H1 (cell line): ENCODE results near the gene GBX1. TPM values are rescaled to one million over a fixed set of nuclear protein-coding genes. Genes with fewer than 3 reads are reported as not detected.

Experiments
- CTCF ChIA-PET: fragments of 300-600 bp; sonication (Branson Sonifier 250); formaldehyde crosslinking; loops from one replicate; lab custom pipeline; 2021; ENCODE audit not compliant: partially characterized antibody; lab: Charles Lee
- POLR2A ChIA-PET: fragments of 300-600 bp; sonication (Branson Sonifier 250); formaldehyde crosslinking; loops from one replicate; lab custom pipeline; 2021; ENCODE audit warnings: inconsistent platforms; ENCODE audit not compliant: partially characterized antibody; lab: Charles Lee
- DNase-seq, 2 experiments: peaks; one replicate each; pipeline versions ENCODE4 v3.0.0 to v3.0.0-alpha.2; 2010 to 2022; ENCODE audit warnings: low spot score in 2 of 2, low read depth in 1 of 2, mixed read lengths in 1 of 2
- FAIRE-seq: peaks from 2 replicates; lab custom pipeline; 2011; peaks lifted over from hg19 to GRCh38; lab: Jason Lieb, UNC
- H2AFZ ChIP-seq: 2 replicates; pipeline ENCODE4 v1.8.1; 2012; ENCODE audit warnings: low read length, inconsistent platforms
- H2AK5ac ChIP-seq: 2 replicates; pipeline ENCODE4 v1.6.1; 2013; ENCODE audit warnings: low read depth, low read length
- H2BK120ac ChIP-seq: replicated peaks from 2 replicates; pipeline ENCODE3; 2013; ENCODE audit warnings: low read depth, low read length, inconsistent platforms
- H2BK12ac ChIP-seq: 2 replicates; pipeline ENCODE4 v1.6.1; 2013; ENCODE audit warnings: low read depth, low read length
- H2BK15ac ChIP-seq: 2 replicates; pipeline ENCODE4 v1.6.1; 2013; ENCODE audit warnings: low read length
- H2BK20ac ChIP-seq: 2 replicates; pipeline ENCODE4 v1.6.1; 2013; ENCODE audit warnings: low read length
- H2BK5ac ChIP-seq: 2 replicates; pipeline ENCODE4 v1.6.1; 2013; ENCODE audit warnings: low read depth, low read length
- H3K14ac ChIP-seq: 2 replicates; pipeline ENCODE4 v1.6.1; 2013; ENCODE audit warnings: inconsistent platforms; ENCODE audit not compliant: insufficient read length
- H3K18ac ChIP-seq: 2 replicates; pipeline ENCODE4 v1.6.1; 2013; ENCODE audit warnings: low read length; ENCODE audit errors: extremely low read depth
- H3K23ac ChIP-seq: 2 replicates; pipeline ENCODE4 v1.6.1; 2013; ENCODE audit warnings: inconsistent platforms; ENCODE audit not compliant: insufficient read length
- H3K23me2 ChIP-seq: 2 replicates; pipeline ENCODE4 v1.6.1; 2013; ENCODE audit warnings: low read depth, low read length
- H3K27ac ChIP-seq: 2 replicates; pipeline ENCODE4 v1.6.1; 2011; ENCODE audit warnings: low read depth, low read length, inconsistent platforms
- H3K27me3 ChIP-seq, 4 experiments: replicated peaks in 1 of 4; 1 replicate in 1 of 4; 2 replicates in 3 of 4; pipeline versions ENCODE4 v1.6.1 to v1.8.1; 2011 to 2013; ENCODE audit warnings: low read length in 3 of 4, mild to moderate bottlenecking in 3 of 4, inconsistent platforms in 2 of 4, mixed read lengths in 2 of 4, moderate library complexity in 1 of 4; ENCODE audit not compliant: control insufficient read depth in 3 of 4, insufficient read depth in 3 of 4; ENCODE audit errors: extremely low read depth in 1 of 4
- H3K36me3 ChIP-seq, 4 experiments: 2 replicates each; pipeline versions ENCODE4 v1.6.1 to v1.8.1; 2011 to 2013; ENCODE audit warnings: mild to moderate bottlenecking in 4 of 4, low read length in 3 of 4, moderate library complexity in 2 of 4, control low read depth in 1 of 4, inconsistent platforms in 1 of 4; ENCODE audit not compliant: insufficient read depth in 4 of 4, control insufficient read depth in 2 of 4
- H3K4ac ChIP-seq: replicated peaks from 2 replicates; pipeline ENCODE3; 2013; ENCODE audit warnings: low read length, low read depth, mixed read lengths, inconsistent platforms; ENCODE audit not compliant: insufficient read length
- H3K4me1 ChIP-seq, 4 experiments: replicated peaks in 1 of 4; 1 replicate in 1 of 4; 2 replicates in 3 of 4; pipeline versions ENCODE4 v1.6.1 to v1.8.1; 2011 to 2013; ENCODE audit warnings: low read length in 3 of 4, inconsistent platforms in 2 of 4, mixed read lengths in 1 of 4; ENCODE audit not compliant: insufficient read depth in 4 of 4, control insufficient read depth in 3 of 4
- H3K4me2 ChIP-seq, 2 experiments: 2 replicates each; pipeline versions ENCODE4 v1.6.1 to v1.8.1; 2011 to 2013; ENCODE audit warnings: low read depth in 2 of 2, low read length in 2 of 2, control low read depth in 1 of 2, inconsistent platforms in 1 of 2, mild to moderate bottlenecking in 1 of 2; ENCODE audit not compliant: insufficient read depth in 1 of 2
- H3K4me3 ChIP-seq, 4 experiments: fragments of 200-600, 300-600 bp in 1 of 4; sonication (generic), shearing (Covaris generic), sonication (Bioruptor Twin) in 1 of 4; 2 replicates each; pipeline versions ENCODE4 v1.5.1 to v1.8.1; 2011 to 2016; ENCODE audit warnings: low read length in 4 of 4, low read depth in 3 of 4, control low read depth in 2 of 4, inconsistent platforms in 2 of 4, mild to moderate bottlenecking in 2 of 4, mixed read lengths in 1 of 4, moderate library complexity in 1 of 4; ENCODE audit not compliant: insufficient read depth in 2 of 4; ENCODE audit errors: extremely low read depth in 1 of 4
- H3K56ac ChIP-seq: replicated peaks from 2 replicates; pipeline ENCODE3; 2013; ENCODE audit warnings: low read depth, mild to moderate bottlenecking, mixed read lengths, low read length, inconsistent platforms; ENCODE audit not compliant: insufficient read length
- H3K79me1 ChIP-seq: 2 replicates; pipeline ENCODE4 v1.6.1; 2013; ENCODE audit warnings: low read depth, low read length, control low read depth
- H3K79me2 ChIP-seq, 2 experiments: 2 replicates each; pipeline versions ENCODE4 v1.6.1 to v1.8.1; 2012 to 2013; ENCODE audit warnings: low read length in 2 of 2, mild to moderate bottlenecking in 2 of 2, inconsistent platforms in 1 of 2; ENCODE audit not compliant: insufficient read depth in 2 of 2, control insufficient read depth in 1 of 2
- H3K9ac ChIP-seq, 4 experiments: replicated peaks in 1 of 4; 1 replicate in 1 of 4; 2 replicates in 3 of 4; pipeline versions ENCODE4 v1.6.1 to v1.8.1; 2011 to 2013; ENCODE audit warnings: low read depth in 3 of 4, low read length in 3 of 4, control low read depth in 2 of 4, mild to moderate bottlenecking in 2 of 4, moderate library complexity in 2 of 4, inconsistent platforms in 1 of 4; ENCODE audit errors: extremely low read depth in 1 of 4
- H3K9me3 ChIP-seq, 2 experiments: 2 replicates each; pipeline versions ENCODE4 v1.6.1 to v1.8.1; 2012 to 2013; ENCODE audit warnings: mild to moderate bottlenecking in 2 of 2, moderate library complexity in 2 of 2, control low read depth in 1 of 2, inconsistent platforms in 1 of 2, low read depth in 1 of 2, low read length in 1 of 2, mixed read lengths in 1 of 2; ENCODE audit not compliant: insufficient read depth in 2 of 2
- H4K20me1 ChIP-seq, 2 experiments: replicated peaks in 1 of 2; 2 replicates each; pipeline versions ENCODE3 to v1.8.1; 2011 to 2013; ENCODE audit warnings: inconsistent platforms in 2 of 2, low read length in 2 of 2, mild to moderate bottlenecking in 1 of 2; ENCODE audit not compliant: insufficient read depth in 2 of 2, control insufficient read depth in 1 of 2
- H4K5ac ChIP-seq: 2 replicates; pipeline ENCODE4 v1.6.1; 2013; ENCODE audit warnings: low read length, low read depth, mixed read lengths, inconsistent platforms; ENCODE audit not compliant: insufficient read length
- H4K8ac ChIP-seq: 2 replicates; pipeline ENCODE4 v1.8.0; 2013; ENCODE audit warnings: mild to moderate bottlenecking, moderate library complexity, low read length, inconsistent platforms; ENCODE audit not compliant: insufficient read depth; ENCODE audit errors: extremely low read depth
- H4K91ac ChIP-seq: replicated peaks from 2 replicates; pipeline ENCODE3; 2013; ENCODE audit warnings: low read length, mixed read lengths, inconsistent platforms; ENCODE audit not compliant: insufficient read length
- BCL11A ChIP-seq, 2 experiments: IDR thresholded peaks; one replicate each; pipeline ENCODE4 v1.6.1; 2011; ENCODE audit warnings: low read depth in 2 of 2, low read length in 2 of 2, mild to moderate bottlenecking in 2 of 2
- CBX8 ChIP-seq: fragments of 300-800, 300-1000 bp; sonication (generic); IDR thresholded peaks from 2 replicates; pipeline ENCODE4 v1.7.1; 2016; ENCODE audit warnings: low read depth, low read length, borderline replicate concordance
- CTBP2 ChIP-seq: IDR thresholded peaks from 2 replicates; pipeline ENCODE4 v1.7.0; 2011; ENCODE audit warnings: borderline replicate concordance, mild to moderate bottlenecking, moderate library complexity, mixed read lengths, low read length; ENCODE audit not compliant: insufficient read depth, insufficient read length
- GABPA ChIP-seq: IDR thresholded peaks from 2 replicates; pipeline ENCODE4 v1.6.1; 2011; ENCODE audit warnings: mild to moderate bottlenecking, low read length, moderate library complexity, borderline replicate concordance; ENCODE audit not compliant: insufficient read depth
- HDAC2 ChIP-seq, 2 experiments: fragments of 300-600 bp in 1 of 2; sonication (generic) in 1 of 2; IDR thresholded peaks; 2 replicates each; pipeline ENCODE4 v1.6.1; 2011 to 2012; ENCODE audit warnings: low read depth in 2 of 2, low read length in 2 of 2, mild to moderate bottlenecking in 2 of 2, moderate library complexity in 2 of 2, borderline replicate concordance in 1 of 2, inconsistent platforms in 1 of 2
- NANOG ChIP-seq: IDR thresholded peaks from 2 replicates; pipeline ENCODE4 v1.6.1; 2011; ENCODE audit warnings: low read length, low read depth, mild to moderate bottlenecking, inconsistent platforms; ENCODE audit not compliant: insufficient read depth, poor library complexity, severe bottlenecking
- POLR2A ChIP-seq, 2 experiments: IDR thresholded peaks; 1 replicate in 1 of 2; 2 replicates in 1 of 2; pipeline ENCODE4 v1.6.1; 2011; ENCODE audit warnings: low read depth in 2 of 2, low read length in 2 of 2, mild to moderate bottlenecking in 2 of 2; ENCODE audit errors: control extremely low read depth in 1 of 2
- POLR2AphosphoS5 ChIP-seq: IDR thresholded peaks from 2 replicates; pipeline ENCODE4 v1.6.1; 2011; ENCODE audit warnings: low read depth, low read length
- POU5F1 ChIP-seq: IDR thresholded peaks from 2 replicates; pipeline ENCODE4 v1.6.1; 2011; ENCODE audit warnings: low read depth, mild to moderate bottlenecking, low read length, moderate library complexity
- RFX5 ChIP-seq: IDR thresholded peaks from 2 replicates; pipeline ENCODE4 v1.6.1; 2011; ENCODE audit warnings: low read depth, low read length, improper control_type of control experiment, borderline replicate concordance
- WGBS, 2 experiments: shearing (Covaris generic) in 1 of 2; methylation state at CpG; one replicate each; pipeline versions ENCODE4 v1.1.6 to v1.1.7; 2013 to 2015; ENCODE audit warnings: low lambda C conversion rate in 2 of 2, mixed read lengths in 2 of 2, inconsistent platforms in 1 of 2, low coverage in 1 of 2, missing lambda C conversion rate in 1 of 2; ENCODE audit not compliant: insufficient replicate concordance in 2 of 2, insufficient coverage in 1 of 2, insufficient read length in 1 of 2; ENCODE audit errors: extremely low coverage in 1 of 2, missing lambda C conversion rate in 1 of 2; 5-methylcytosine and 5-hydroxymethylcytosine counted together
- polyA plus RNA-seq, 7 experiments: library from polyadenylated mRNA; depleted of rRNA in 3 of 7; stranded (reverse) in 5 of 7; unstranded in 2 of 7; fragments of >200 nt in 5 of 7; fragments of 200-250 nt in 2 of 7; gene quantifications; 1 replicate in 5 of 7; 2 replicates in 1 of 7; 4 replicates in 1 of 7; pipeline versions ENCODE4 v1.2.1 to v1.2.3, GENCODE V29; 2011 to 2013; ENCODE audit warnings: missing spikeins in 2 of 7, mixed read lengths in 2 of 7
- total RNA-seq: library from RNA; stranded (reverse); fragmentation: NEBNext Ultra II Directional; extraction: Animal tissue kit (Norgen Biotek cat#: 25700); gene quantifications from 2 replicates; pipeline ENCODE4 v1.2.1, GENCODE V29; 2021

Gene GBX1
- total and polyA plus RNA-seq, 2 of the 8 experiments (the other 6 are each of a cell fraction or from before 2014, with no cell fraction given), result not detected

GRCh38 chr7:151179287-151179860 is 11.9 kb upstream of the GBX1 start:
- H3K23me2 ChIP-seq, result no peaks in the 10 kb centered on the region
- H2BK15ac ChIP-seq, result no peak overlapping the region
- H2AFZ ChIP-seq, result no peak overlapping the region
- H3K27ac ChIP-seq, result no peak overlapping the region
- H3K4me1 ChIP-seq, result no peaks in the 10 kb centered on the region; a peak in 1 of 7 replicates
- H3K9me3 ChIP-seq, result peaks cover 1 to 5% of the 10 kb centered on the region in 2 experiments; a peak in 1 of 4 replicates
- no peak overlapping the region for H3K23ac ChIP-seq
- H3K56ac ChIP-seq, result no peak overlapping the region
- no peaks in the 10 kb centered on the region; a peak in 1 of 8 replicates for H3K36me3 ChIP-seq
- H3K18ac ChIP-seq, result no peak overlapping the region
- no peak overlapping the region for H3K9ac ChIP-seq
- no peak overlapping the region for H3K14ac ChIP-seq
- WGBS, 2 experiments, result 93% methylated on average over 8 of the region's 8 CpGs; no CpG with 5 or more reads in 1 of the 2 experiments
- no peak overlapping the region for H2BK5ac ChIP-seq
- FAIRE-seq, result no peak
- H3K4me3 ChIP-seq, result no peak overlapping the region
- no peak overlapping the region for H4K5ac ChIP-seq
- no peak overlapping the region for H2BK20ac ChIP-seq
- H4K91ac ChIP-seq, result no peak overlapping the region
- no peak overlapping the region for H3K4ac ChIP-seq
- no peak overlapping the region for H4K8ac ChIP-seq
- no peaks in the 10 kb centered on the region for H3K79me2 ChIP-seq
- no peak overlapping the region for H2BK12ac ChIP-seq
- no peak overlapping the region for H2AK5ac ChIP-seq
- H3K27me3 ChIP-seq, result peaks cover 1 to 15% (median 14%) of the 10 kb centered on the region in 4 experiments
- ChIA-PET CTCF (interaction anchor here (0.5 to 7.4 kb wide), 12 partner anchors 10 to 501 kb away, joined by 3 to 52 read pairs (median 4); no protein-coding TSS in a partner anchor), POLR2A (interaction anchor here (1.0 kb wide), 1 partner anchor 40 kb away, joined by 3 read pairs; no protein-coding TSS in a partner anchor)
- no peaks in the 10 kb centered on the region for H3K79me1 ChIP-seq
- H3K4me2 ChIP-seq, result no peak overlapping the region
- H2BK120ac ChIP-seq, result no peak overlapping the region
- no peak for DNase-seq
- H4K20me1 ChIP-seq, result peaks cover 0 to 1% of the 10 kb centered on the region in 2 experiments
- TF ChIP-seq RFX5, result no peak
- no peak for TF ChIP-seq NANOG
- no peak for TF ChIP-seq POU5F1
- TF ChIP-seq POLR2A (IDR thresholded peaks at IDR 0.05; ENCODE audit: control extremely low read depth in 1 of 2, low read depth in 2 of 2, low read length in 2 of 2), result no peak
- no peak for TF ChIP-seq CTBP2
- no peak for TF ChIP-seq CBX8
- no peak for TF ChIP-seq HDAC2 (IDR thresholded peaks at IDR 0.05; ENCODE audit: borderline replicate concordance in 1 of 2, low read depth in 2 of 2, low read length in 2 of 2)
- no peak for TF ChIP-seq POLR2AphosphoS5
- no peak for TF ChIP-seq GABPA
- TF ChIP-seq BCL11A (IDR thresholded peaks at IDR 0.05; ENCODE audit: low read depth in 2 of 2, low read length in 2 of 2), result no peak
